Mesodermal cell (in vitro differentiated cells): ENCODE results near the gene CDC45.
A peak's percentile ranks its signal among the peaks of the same experiment; 100 is the strongest.

Experiments
- H3K27ac ChIP-seq: 2 replicates; pipeline ENCODE4 v1.7.0; 2013; ENCODE audit warnings: mild to moderate bottlenecking, low read depth, low read length, moderate library complexity; ENCODE audit not compliant: severe bottlenecking
- H3K36me3 ChIP-seq: 2 replicates; pipeline ENCODE4 v1.7.1; 2013; ENCODE audit warnings: mild to moderate bottlenecking, low read length, moderate library complexity; ENCODE audit not compliant: control insufficient read depth, insufficient read depth
- H3K4me1 ChIP-seq: one replicate; pipeline ENCODE4 v1.7.1; 2013; ENCODE audit warnings: mild to moderate bottlenecking, low read length; ENCODE audit not compliant: insufficient read depth, control insufficient read depth, poor library complexity, severe bottlenecking
- H3K4me3 ChIP-seq: 2 replicates; pipeline ENCODE4 v1.7.0; 2013; ENCODE audit warnings: low read length, control low read depth, mild to moderate bottlenecking; ENCODE audit not compliant: insufficient read depth, poor library complexity, severe bottlenecking; ENCODE audit errors: extremely low read depth
- H3K9me3 ChIP-seq: 2 replicates; pipeline ENCODE4 v1.7.1; 2013; ENCODE audit warnings: mild to moderate bottlenecking, low read length, moderate library complexity; ENCODE audit not compliant: control insufficient read depth
- WGBS, 2 experiments: methylation state at CpG; one replicate each; pipeline ENCODE4 v1.1.5; 2013; ENCODE audit warnings: missing lambda C conversion rate in 2 of 2; ENCODE audit not compliant: insufficient coverage in 2 of 2; 5-methylcytosine and 5-hydroxymethylcytosine counted together

The CDC45 gene

GRCh38 chr22:19472233-19472632 lies 7.5 kb upstream of the CDC45 start:
- 94 to 95% methylated on average over 7 to 8 of the region's 8 CpGs for WGBS, 2 experiments
- H3K27ac ChIP-seq = no peak overlapping the region
- no peak overlapping the region for H3K4me3 ChIP-seq
- H3K4me1 ChIP-seq = peaks cover under 1% of the 10 kb centered on the region
- H3K36me3 ChIP-seq = peaks cover 93% of the 10 kb centered on the region
- H3K9me3 ChIP-seq = no peaks in the 10 kb centered on the region

- H3K9me3 ChIP-seq = no peaks in the 10 kb centered on the region
- H3K4me3 ChIP-seq = no peak overlapping the region
- WGBS, 2 experiments = 86 to 88% methylated on average over 1 to 2 of the region's 3 CpGs
- no peak overlapping the region for H3K27ac ChIP-seq
- H3K36me3 ChIP-seq = peaks cover 81% of the 10 kb centered on the region
- peaks cover 4% of the 10 kb centered on the region for H3K4me1 ChIP-seq
Measured at GRCh38 chr22:19473578-19473977, 6.1 kb upstream of the CDC45 start.

GRCh38 chr22:19476023-19476422 lies 3.7 kb upstream of the CDC45 start:
- H3K36me3 ChIP-seq = peaks cover 61% of the 10 kb centered on the region
- no peak overlapping the region for H3K4me3 ChIP-seq
- 93% methylated on average over 2 of the region's 3 CpGs; no CpG with 5 or more reads in 1 of the 2 experiments for WGBS, 2 experiments

GRCh38 chr22:19477321-19478044 lies 2.2 kb upstream of the CDC45 start:
- H3K4me3 ChIP-seq = peak overlapping the region; percentile 80
- no peak overlapping the region for H3K27ac ChIP-seq
- H3K9me3 ChIP-seq = no peaks in the 10 kb centered on the region
- H3K4me1 ChIP-seq = peaks cover 14% of the 10 kb centered on the region
- peaks cover 56% of the 10 kb centered on the region for H3K36me3 ChIP-seq
- WGBS, 2 experiments = 74 to 78% methylated on average over 2 to 3 of the region's 5 CpGs

More at GRCh38 chr22:19476023-19476422, 3.7 kb upstream of the CDC45 start:
- Histone ChIP-seq H3K4me1 (peaks cover 12% of the 10 kb centered on the region), H3K9me3 (no peaks in the 10 kb centered on the region), H3K27ac (no peak overlapping the region)

GRCh38 chr22:19478045-19478900 lies 1.4 kb upstream of the CDC45 start:
- H3K4me1 ChIP-seq = peaks cover 14% of the 10 kb centered on the region
- 1 to 3% methylated on average over 20 to 25 of the region's 31 CpGs for WGBS, 2 experiments
- H3K27ac ChIP-seq = peak overlapping the region; percentile 99
- H3K36me3 ChIP-seq = peaks cover 55% of the 10 kb centered on the region
- peak overlapping the region; percentile 80 for H3K4me3 ChIP-seq
- no peaks in the 10 kb centered on the region for H3K9me3 ChIP-seq

- WGBS, 2 experiments = 0% methylated on average over 31 to 36 of the region's 42 CpGs
- H3K4me3 ChIP-seq = peak within 1 kb of the TSS; percentile 80
- H3K27ac ChIP-seq = peak within 1 kb of the TSS; percentile 99
Measured at GRCh38 chr22:19478901-19479354, 792 bp upstream of the CDC45 start, which contains the start of gene UFD1. Gene UFD1, minus strand, starts transcription at chr22:19479193. Its CDS starts 108 bp downstream, at chr22:19479085.

GRCh38 chr22:19480173-19480568 lies 451 bp downstream of the CDC45 start:
- Histone ChIP-seq H3K9me3 (no peaks in the 10 kb centered on the region), H3K27ac (no peak overlapping the region), H3K36me3 (peaks cover 53% of the 10 kb centered on the region), H3K4me3 (peak overlapping the region; percentile 80), H3K4me1 (peaks cover 14% of the 10 kb centered on the region)
- WGBS, 2 experiments = 2 to 3% methylated on average over 6 to 13 of the region's 15 CpGs

More at GRCh38 chr22:19478901-19479354, 792 bp upstream of the CDC45 start, which contains the start of gene UFD1:
- Histone ChIP-seq H3K36me3 (peaks cover 53% of the 10 kb centered on the region), H3K4me1 (peaks cover 14% of the 10 kb centered on the region), H3K9me3 (no peaks in the 10 kb centered on the region)

- no peaks in the 10 kb centered on the region for H3K9me3 ChIP-seq
- 70 to 76% methylated on average over 7 of the region's 10 CpGs for WGBS, 2 experiments
- peaks cover 14% of the 10 kb centered on the region for H3K4me1 ChIP-seq
- H3K36me3 ChIP-seq = peaks cover 52% of the 10 kb centered on the region
- H3K27ac ChIP-seq = no peak overlapping the region
- H3K4me3 ChIP-seq = peak overlapping the region; percentile 80
Measured at GRCh38 chr22:19480789-19481188, 1.1 kb downstream of the CDC45 start.

- WGBS, 2 experiments = 93 to 95% methylated on average over 6 to 7 of the region's 9 CpGs
- peaks cover 48% of the 10 kb centered on the region for H3K36me3 ChIP-seq
- H3K4me1 ChIP-seq = peaks cover 13% of the 10 kb centered on the region
- H3K27ac ChIP-seq = no peak overlapping the region
- H3K4me3 ChIP-seq = no peak overlapping the region
- H3K9me3 ChIP-seq = no peaks in the 10 kb centered on the region
Measured at GRCh38 chr22:19482297-19482696, 2.6 kb downstream of the CDC45 start.

- WGBS, 2 experiments = 95 to 97% methylated on average over 3 to 7 of the region's 8 CpGs
- H3K36me3 ChIP-seq = peaks cover 59% of the 10 kb centered on the region
- peaks cover 10% of the 10 kb centered on the region for H3K4me1 ChIP-seq
- H3K9me3 ChIP-seq = no peaks in the 10 kb centered on the region
- H3K27ac ChIP-seq = no peak overlapping the region
- no peak overlapping the region for H3K4me3 ChIP-seq
Measured at GRCh38 chr22:19483481-19484244, 3.9 kb downstream of the CDC45 start.
